ENCODE results near the gene FZD2.
"Not testable (repeated sequence)": the region's sequence is repeated elsewhere in the genome, so short reads cannot be mapped to it uniquely, and the experiment has no call there.

FZD2 gene

DNA sequence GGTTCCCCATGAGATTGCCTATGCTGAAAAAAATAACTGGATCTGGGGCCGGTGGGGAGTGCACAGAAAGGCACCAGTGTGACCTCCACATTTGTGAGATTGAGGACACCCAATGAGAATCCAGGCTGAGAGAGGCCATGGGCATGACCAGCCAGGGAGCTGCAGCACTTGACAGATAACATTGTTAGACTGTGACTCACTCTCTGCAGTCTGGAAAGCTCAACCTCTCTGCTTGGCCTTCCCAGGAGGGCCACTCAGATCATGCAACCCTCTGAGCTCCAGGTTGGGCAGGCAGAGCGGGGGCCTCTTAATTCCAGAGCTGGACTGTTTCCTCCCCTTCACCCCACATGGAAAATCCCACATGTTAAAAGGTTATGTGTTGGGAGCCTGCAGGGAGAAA lies 30.1 kb downstream of the FZD2 start:
- Histone ChIP-seq H3K9me3 (ENCODE audit: control insufficient read depth, insufficient read depth, low read length) (no peaks in the 10 kb centered on the region), H3K27me3 (ENCODE audit: control insufficient read depth, low read length) (peaks cover 13% of the 10 kb centered on the region), H3K79me2 (ENCODE audit: control insufficient read depth, low read length) (no peaks in the 10 kb centered on the region), H3K36me3 (ENCODE audit: control insufficient read depth, low read length) (no peaks in the 10 kb centered on the region), H3K27ac (ENCODE audit: low read depth, low read length) (no peak overlapping the region), H3K4me2 (ENCODE audit: low read length) (no peak overlapping the region), H4K20me1 (ENCODE audit: control insufficient read depth, insufficient read depth, low read depth, low read length) (no peaks in the 10 kb centered on the region), H3K4me3 (ENCODE audit: low read length) (no peak overlapping the region), H3K9me2 (replicated peaks; ENCODE audit: control insufficient read depth, low read length) (no peaks in the 10 kb centered on the region), H3K4me1 (ENCODE audit: control insufficient read depth, low read length) (no peaks in the 10 kb centered on the region), H3F3A (ENCODE audit: control insufficient read depth, insufficient read depth) (no peaks in the 10 kb centered on the region)
- TF ChIP-seq, protein P1, sequence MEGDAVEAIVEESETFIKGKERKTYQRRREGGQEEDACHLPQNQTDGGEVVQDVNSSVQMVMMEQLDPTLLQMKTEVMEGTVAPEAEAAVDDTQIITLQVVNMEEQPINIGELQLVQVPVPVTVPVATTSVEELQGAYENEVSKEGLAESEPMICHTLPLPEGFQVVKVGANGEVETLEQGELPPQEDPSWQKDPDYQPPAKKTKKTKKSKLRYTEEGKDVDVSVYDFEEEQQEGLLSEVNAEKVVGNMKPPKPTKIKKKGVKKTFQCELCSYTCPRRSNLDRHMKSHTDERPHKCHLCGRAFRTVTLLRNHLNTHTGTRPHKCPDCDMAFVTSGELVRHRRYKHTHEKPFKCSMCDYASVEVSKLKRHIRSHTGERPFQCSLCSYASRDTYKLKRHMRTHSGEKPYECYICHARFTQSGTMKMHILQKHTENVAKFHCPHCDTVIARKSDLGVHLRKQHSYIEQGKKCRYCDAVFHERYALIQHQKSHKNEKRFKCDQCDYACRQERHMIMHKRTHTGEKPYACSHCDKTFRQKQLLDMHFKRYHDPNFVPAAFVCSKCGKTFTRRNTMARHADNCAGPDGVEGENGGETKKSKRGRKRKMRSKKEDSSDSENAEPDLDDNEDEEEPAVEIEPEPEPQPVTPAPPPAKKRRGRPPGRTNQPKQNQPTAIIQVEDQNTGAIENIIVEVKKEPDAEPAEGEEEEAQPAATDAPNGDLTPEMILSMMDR (IDR thresholded peaks at IDR 0.05; ENCODE audit: low read depth, low read length, poor library complexity, severe bottlenecking): no peak
- no peak for TF ChIP-seq EZH2phosphoT487 (IDR thresholded peaks at IDR 0.05; ENCODE audit: borderline replicate concordance, low read length)

DNA sequence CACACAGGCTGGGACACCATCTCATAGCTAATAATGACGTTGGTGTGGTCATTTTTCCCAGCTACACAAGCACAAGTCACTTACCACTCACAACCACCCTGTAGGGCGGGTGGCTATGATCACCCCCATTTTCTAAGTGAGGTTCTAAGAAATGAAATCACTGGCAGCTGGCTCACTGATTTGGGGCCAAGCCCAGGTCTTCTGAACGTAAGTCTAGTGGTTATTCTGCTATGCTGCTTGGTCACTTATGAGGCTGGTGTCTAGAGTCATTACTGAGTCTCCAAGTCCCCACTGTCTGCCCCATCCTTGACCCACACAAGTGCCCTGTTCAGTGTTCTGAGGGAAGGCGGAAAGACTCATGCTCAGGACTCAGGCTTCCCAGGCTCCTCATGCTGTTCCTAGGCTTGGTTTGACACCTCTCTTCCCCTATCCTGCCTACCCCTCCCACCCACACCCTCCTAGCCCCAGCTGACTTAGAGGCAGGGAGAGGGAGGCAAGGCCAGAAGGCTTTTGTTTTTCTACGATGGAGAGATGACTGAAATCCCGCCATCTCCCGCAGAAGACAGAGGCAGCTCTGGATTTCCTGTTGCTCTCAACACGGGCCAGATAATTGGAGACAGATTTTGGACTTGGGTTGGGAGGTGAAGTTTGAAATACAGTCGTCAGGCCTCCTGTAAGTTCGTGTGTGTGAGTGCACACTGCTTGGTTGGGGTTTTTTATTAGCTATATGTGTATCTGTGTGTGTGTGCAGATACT lies 32.2 kb downstream of the FZD2 start:
- TF ChIP-seq, protein P1 (IDR thresholded peaks at IDR 0.05; ENCODE audit: low read depth, low read length, poor library complexity, severe bottlenecking): no peak
- no peak for TF ChIP-seq EZH2phosphoT487 (IDR thresholded peaks at IDR 0.05; ENCODE audit: borderline replicate concordance, low read length)
- Histone ChIP-seq H3K27ac (ENCODE audit: low read depth, low read length) (no peak overlapping the region), H3K9me3 (ENCODE audit: control insufficient read depth, insufficient read depth, low read length) (no peaks in the 10 kb centered on the region), H3K4me1 (ENCODE audit: control insufficient read depth, low read length) (no peaks in the 10 kb centered on the region), H3K9me2 (replicated peaks; ENCODE audit: control insufficient read depth, low read length) (no peaks in the 10 kb centered on the region), H3K4me2 (ENCODE audit: low read length) (no peak overlapping the region), H3K36me3 (ENCODE audit: control insufficient read depth, low read length) (no peaks in the 10 kb centered on the region), H3K27me3 (ENCODE audit: control insufficient read depth, low read length) (peaks cover 13% of the 10 kb centered on the region), H3F3A (ENCODE audit: control insufficient read depth, insufficient read depth) (no peaks in the 10 kb centered on the region), H4K20me1 (ENCODE audit: control insufficient read depth, insufficient read depth, low read depth, low read length) (no peaks in the 10 kb centered on the region), H3K4me3 (ENCODE audit: low read length) (no peak overlapping the region), H3K79me2 (ENCODE audit: control insufficient read depth, low read length) (no peaks in the 10 kb centered on the region)

DNA sequence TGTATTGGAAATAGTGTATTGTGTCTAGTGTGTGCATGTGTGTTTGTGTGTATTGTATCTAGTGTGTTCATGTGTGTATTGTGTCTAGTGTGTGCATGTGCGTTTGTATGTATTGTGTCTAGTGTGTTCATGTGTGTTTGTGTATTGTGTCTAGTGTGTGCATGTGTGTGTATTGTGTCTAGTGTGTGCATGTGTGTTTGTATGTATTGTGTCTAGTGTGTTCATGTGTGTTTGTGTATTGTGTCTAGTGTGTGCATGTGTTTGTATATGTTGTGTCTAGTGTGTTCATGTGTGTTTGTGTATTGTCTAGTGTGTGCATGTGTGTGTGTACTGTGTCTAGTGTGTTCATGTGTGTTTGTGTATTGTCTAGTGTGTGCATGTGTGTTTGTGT lies 32.8 kb downstream of the FZD2 start:
- H3K36me3 ChIP-seq (ENCODE audit: control insufficient read depth, low read length); H3F3A ChIP-seq (ENCODE audit: control insufficient read depth, insufficient read depth); H4K20me1 ChIP-seq (ENCODE audit: control insufficient read depth, insufficient read depth, low read depth, low read length); H3K79me2 ChIP-seq (ENCODE audit: control insufficient read depth, low read length); H3K27ac ChIP-seq (ENCODE audit: low read depth, low read length); H3K9me2 ChIP-seq (replicated peaks; ENCODE audit: control insufficient read depth, low read length); H3K4me2 ChIP-seq (ENCODE audit: low read length); H3K4me3 ChIP-seq (ENCODE audit: low read length); H3K4me1 ChIP-seq (ENCODE audit: control insufficient read depth, low read length); H3K9me3 ChIP-seq (ENCODE audit: control insufficient read depth, insufficient read depth, low read length): not testable (repeated sequence)
- H3K27me3 ChIP-seq (ENCODE audit: control insufficient read depth, low read length): peaks cover 13% of the 10 kb centered on the region

DNA sequence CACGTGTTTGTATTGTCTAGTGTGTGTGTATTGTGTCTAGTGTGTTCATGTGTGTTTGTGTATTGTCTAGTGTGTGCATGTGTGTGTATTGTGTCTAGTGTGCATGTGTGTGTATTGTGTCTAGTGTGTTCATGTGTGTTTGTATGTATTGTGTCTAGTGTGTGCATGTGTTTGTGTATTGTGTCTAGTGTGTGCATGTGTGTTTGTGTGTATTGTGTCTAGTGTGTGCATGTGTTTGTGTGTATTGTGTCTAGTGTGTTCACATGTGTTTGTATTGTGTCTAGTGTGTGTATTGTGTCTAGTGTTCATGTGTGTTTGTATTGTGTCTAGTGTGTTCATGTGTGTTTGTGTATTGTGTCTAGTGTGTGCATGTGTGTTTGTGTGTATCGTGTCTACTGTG lies 33.5 kb downstream of the FZD2 start:
- H3K9me2 ChIP-seq (replicated peaks; ENCODE audit: control insufficient read depth, low read length): not testable (repeated sequence)

More for the DNA sequence above, 33.5 kb downstream of the FZD2 start:
- H3F3A ChIP-seq (ENCODE audit: control insufficient read depth, insufficient read depth); H3K79me2 ChIP-seq (ENCODE audit: control insufficient read depth, low read length); H3K27ac ChIP-seq (ENCODE audit: low read depth, low read length); H3K4me3 ChIP-seq (ENCODE audit: low read length); H3K4me1 ChIP-seq (ENCODE audit: control insufficient read depth, low read length); H3K9me3 ChIP-seq (ENCODE audit: control insufficient read depth, insufficient read depth, low read length); H4K20me1 ChIP-seq (ENCODE audit: control insufficient read depth, insufficient read depth, low read depth, low read length); H3K4me2 ChIP-seq (ENCODE audit: low read length); H3K36me3 ChIP-seq (ENCODE audit: control insufficient read depth, low read length): not testable (repeated sequence)
- H3K27me3 ChIP-seq (ENCODE audit: control insufficient read depth, low read length): peaks cover 13% of the 10 kb centered on the region
